Measurements from ENCODE around the gene POLR2I. TPM values are rescaled to one million over a fixed set of nuclear protein-coding genes. Genes with fewer than 3 reads are reported as not detected.
A peak's percentile ranks its signal among the peaks of the same experiment; 100 is the strongest.

POLR2I gene
- polyA plus RNA-seq, 1 of the 3 experiments (the other 2 are of a cell fraction): 140 TPM

GRCh38 chr19:36128392-36128736 lies 13.7 kb upstream of the POLR2I start:
- Histone ChIP-seq H3K27me3 (ENCODE audit: insufficient read depth) (no peaks in the 10 kb centered on the region), H3K9ac (peak overlapping the region; percentile 65), H3K36me3 (replicated peaks in 1 of 2; ENCODE audit: control insufficient read depth in 1 of 2, insufficient read depth in 2 of 2, low read length in 1 of 2) (peaks cover 7 to 10% of the 10 kb centered on the region in 2 experiments), H3K4me2 (peak overlapping the region; percentile 73), H3K4me3 (ENCODE audit: low read depth in 2 of 2, low read length in 1 of 2) (peak overlapping the region; percentile 50 to 68), H2AFZ (ENCODE audit: low read depth) (peak overlapping the region; percentile 92), H3K79me2 (ENCODE audit: insufficient read depth) (no peaks in the 10 kb centered on the region), H4K20me1 (ENCODE audit: insufficient read depth) (no peaks in the 10 kb centered on the region), H3K4me1 (ENCODE audit: control insufficient read depth in 1 of 2, insufficient read depth in 2 of 2, low read depth in 1 of 2, low read length in 1 of 2) (peaks cover 0 to 3% of the 10 kb centered on the region in 2 experiments; a peak in 1 of 4 replicates), H3F3A (replicated peaks; ENCODE audit: insufficient read depth) (peaks cover 27% of the 10 kb centered on the region), H3K9me3 (no peaks in the 10 kb centered on the region), H3K9me2 (no peaks in the 10 kb centered on the region), H3K27ac (ENCODE audit: low read depth in 2 of 2, low read length in 1 of 2) (peak overlapping the region; percentile 82 to 89)
- peak; percentile 44 for DNase-seq
- WGBS (ENCODE audit: low lambda C conversion rate): 18% methylated on average over 10 of the region's 10 CpGs
- ChIA-PET POLR2A (interaction anchor here (0.8 to 2.2 kb wide), 5 partner anchors 8 to 86 kb away, joined by 3 to 6 read pairs (median 4); partner anchors contain the start of genes ZNF146 and ZNF565), CTCF (interaction anchor here (0.7 to 5.0 kb wide), 21 partner anchors 8 to 726 kb away, joined by 3 to 63 read pairs (median 6); partner anchors contain the start of genes POLR2I, TBCB and ZNF565)
- TF ChIP-seq GABPA (IDR thresholded peaks at IDR 0.05; ENCODE audit: low read depth) (no peak; the same call in 1 of the 2 replicates), USF2 (IDR thresholded peaks at IDR 0.05; ENCODE audit: borderline replicate concordance, low read depth, low read length) (no peak), PBX3 (IDR thresholded peaks at IDR 0.05) (no peak), GATA2 (CRISPR knock-in tag; IDR thresholded peaks at IDR 0.05) (no peak), JUND (IDR thresholded peaks at IDR 0.05) (no peak), REST (IDR thresholded peaks at IDR 0.05; ENCODE audit: low read depth, low read length) (no peak), SIN3A (IDR thresholded peaks at IDR 0.05; ENCODE audit: borderline replicate concordance, low read depth, low read length) (no peak), ELF1 (IDR thresholded peaks at IDR 0.05) (no peak), RXRA (IDR thresholded peaks at IDR 0.05; ENCODE audit: borderline replicate concordance, low read depth) (no peak), MXI1 (IDR thresholded peaks at IDR 0.05; ENCODE audit: low read depth, low read length) (no peak), IRF3 (IDR thresholded peaks at IDR 0.05; ENCODE audit: low read depth, low read length) (no peak), MAX (IDR thresholded peaks at IDR 0.05; ENCODE audit: low read depth) (no peak), USF1 (IDR thresholded peaks at IDR 0.05; ENCODE audit: borderline replicate concordance, low read depth) (no peak)

Measured in SK-N-SH (cell line).